Stomach (tissue), 4 donors: ENCODE measurements around the gene MARCHF10.

Experiments used
- CTCF ChIP-seq, 7 experiments: fragments of 450-650 bp in 4 of 7; fragments of 200-600 bp in 3 of 7; sonication (generic) in 3 of 7; IDR thresholded peaks; one replicate each; pipeline ENCODE4 v1.5.1; 2016 to 2019; ENCODE audit warnings: antibody characterized with exemption in 7 of 7, control low read depth in 2 of 7, mild to moderate bottlenecking in 1 of 7
- POLR2AphosphoS5 ChIP-seq, 3 donors: sonication (generic); formaldehyde crosslinking; IDR thresholded peaks; one replicate each; pipeline ENCODE4 v1.6.1; 2016; ENCODE audit warnings: antibody characterized with exemption in 3 of 3

GRCh38 chr17:62661337-62661736, 146.8 kb downstream of the MARCHF10 start:
- TF ChIP-seq CTCF (IDR thresholded peaks at IDR 0.05) (no peak), POLR2AphosphoS5 (IDR thresholded peaks at IDR 0.05) (no peak)
